HG02870 (cell line): ENCODE results near the gene SHC3.
"Not testable (repeated sequence)": the region's sequence is repeated elsewhere in the genome, so short reads cannot be mapped to it uniquely, and the experiment has no call there.

Source experiments
- ATAC-seq: cut with Tn5 transposase; IDR thresholded peaks from one replicate; pipeline ENCODE4 v1.9.1; 2021; ENCODE audit warnings: mild to moderate bottlenecking, moderate library complexity; ENCODE audit not compliant: unreplicated experiment

Gene SHC3

GRCh38 chr9:89177944-89178829 lies at the start of gene SHC3:
SHC3 (minus strand) TSS chr9:89178818; CDS start chr9:89178460, 358 bp downstream.
- ATAC-seq = no peak

GRCh38 chr9:89225991-89226471 lies 47.4 kb upstream of the SHC3 start:
- ATAC-seq = no peak

- ATAC-seq = no peak
Measured at GRCh38 chr9:89225587-89225986, 47.0 kb upstream of the SHC3 start.

GRCh38 chr9:89225036-89225435 lies 46.4 kb upstream of the SHC3 start:
- no peak for ATAC-seq

- no peak for ATAC-seq
Measured at GRCh38 chr9:89224633-89225032, 46.0 kb upstream of the SHC3 start.

- no peak for ATAC-seq
Measured at GRCh38 chr9:89223396-89223977, 44.9 kb upstream of the SHC3 start.

- peak; percentile 62 for ATAC-seq
Measured at GRCh38 chr9:89219637-89220036, 41.0 kb upstream of the SHC3 start.

- ATAC-seq = no peak
Measured at GRCh38 chr9:89218040-89218928, 39.7 kb upstream of the SHC3 start.

GRCh38 chr9:89215342-89215741 lies 36.7 kb upstream of the SHC3 start:
- ATAC-seq = no peak

GRCh38 chr9:89213396-89213880 lies 34.8 kb upstream of the SHC3 start:
- ATAC-seq = no peak

- ATAC-seq = no peak
Measured at GRCh38 chr9:89212171-89212570, 33.6 kb upstream of the SHC3 start.

GRCh38 chr9:89209311-89209710 lies 30.7 kb upstream of the SHC3 start:
- not testable (repeated sequence) for ATAC-seq

- ATAC-seq = no peak
Measured at GRCh38 chr9:89207026-89207425, 28.4 kb upstream of the SHC3 start.

- no peak for ATAC-seq
Measured at GRCh38 chr9:89204801-89205200, 26.2 kb upstream of the SHC3 start.

GRCh38 chr9:89195131-89195797 lies 16.6 kb upstream of the SHC3 start:
- ATAC-seq = no peak

GRCh38 chr9:89194421-89195130 lies 16.0 kb upstream of the SHC3 start:
- no peak for ATAC-seq

- ATAC-seq = no peak
Measured at GRCh38 chr9:89191004-89191403, 12.4 kb upstream of the SHC3 start.

- ATAC-seq = no peak
Measured at GRCh38 chr9:89189215-89189614, 10.6 kb upstream of the SHC3 start.

- ATAC-seq = no peak
Measured at GRCh38 chr9:89187950-89188349, 9.3 kb upstream of the SHC3 start.

- ATAC-seq = no peak
Measured at GRCh38 chr9:89187541-89187940, 8.9 kb upstream of the SHC3 start.
